Kidney (tissue), 14 donors: Measurements from ENCODE around the gene AKAIN1. TPM values are rescaled to one million over a fixed set of nuclear protein-coding genes. Genes with fewer than 3 reads are reported as not detected.

Experiments
- DNase-seq, 5 donors: peaks; one replicate each; pipeline ENCODE4 v3.0.0-alpha.2; 2013 to 2020
- FAIRE-seq: peaks from 2 replicates; lab custom pipeline; 2012; peaks lifted over from hg19 to GRCh38; lab: Jason Lieb, UNC
- H3K27ac ChIP-seq, 2 donors: one replicate each; pipeline ENCODE4 v1.7.0; 2013; ENCODE audit warnings: low read depth in 2 of 2, low read length in 2 of 2, inconsistent platforms in 1 of 2
- H3K27me3 ChIP-seq: one replicate; pipeline ENCODE4 v1.7.1; 2013; ENCODE audit warnings: low read length, inconsistent platforms; ENCODE audit not compliant: control insufficient read depth, insufficient read depth
- H3K36me3 ChIP-seq, 3 donors: one replicate each; pipeline versions ENCODE4 v1.7.0 to v1.7.1; 2013; ENCODE audit warnings: low read length in 3 of 3, control low read depth in 1 of 3, inconsistent platforms in 1 of 3; ENCODE audit not compliant: insufficient read depth in 3 of 3, control insufficient read depth in 2 of 3
- H3K4me1 ChIP-seq, 3 donors: one replicate each; pipeline versions ENCODE4 v1.7.0 to v1.7.1; 2013; ENCODE audit warnings: low read length in 3 of 3, inconsistent platforms in 1 of 3, low read depth in 1 of 3; ENCODE audit not compliant: control insufficient read depth in 2 of 3, insufficient read depth in 2 of 3
- H3K4me3 ChIP-seq, 3 donors: one replicate each; pipeline versions ENCODE4 v1.7.0 to v1.8.1; 2013; ENCODE audit warnings: low read length in 3 of 3, control low read depth in 1 of 3, inconsistent platforms in 1 of 3
- H3K9ac ChIP-seq, 3 donors: one replicate each; pipeline versions ENCODE4 v1.7.0 to v1.7.1; 2013; ENCODE audit warnings: low read length in 3 of 3, control low read depth in 1 of 3, inconsistent platforms in 1 of 3
- H3K9me3 ChIP-seq, 3 donors: one replicate each; pipeline versions ENCODE4 v1.7.0 to v1.7.1; 2013; ENCODE audit warnings: low read length in 3 of 3, control low read depth in 1 of 3, inconsistent platforms in 1 of 3; ENCODE audit not compliant: control insufficient read depth in 2 of 3, insufficient read depth in 1 of 3
- CTCF ChIP-seq: IDR thresholded peaks from 3 replicates; pipeline ENCODE4 v1.5.1; 2012; ENCODE audit warnings: mild to moderate bottlenecking, moderate library complexity, borderline replicate concordance; ENCODE audit not compliant: insufficient read depth; ENCODE audit errors: extremely low read depth
- intact Hi-C: fragments of 100-400 bp; cut with DNase I; formaldehyde crosslinking; loops from one replicate; pipeline ENCODE4 v1.11.1; 2022
- polyA plus RNA-seq: library from polyadenylated mRNA; stranded (reverse); fragments of 350-450 nt; fragmentation: Illumina TruSeq; extraction: RNeasy Lipid Tissue Mini Kit (QIAGEN cat#74804); gene quantifications from one replicate; pipeline ENCODE4 v1.2.3, GENCODE V29; 2014; ENCODE audit warnings: low read depth, low replicate concordance; ENCODE audit not compliant: insufficient read depth
- total RNA-seq: library from RNA; stranded (reverse); fragmentation: NEBNext Ultra II Directional; extraction: Animal tissue kit (Norgen Biotek cat#: 25700); gene quantifications from one replicate; pipeline ENCODE4 v1.2.1, GENCODE V29; 2021
- donor health status: control.
- donor health status: control.
- donor health status: control.
- donor health status: control.
- donor health status: control.
- donor health status: DM: yes; HTN: yes; CAD: no.
- donor health status: Normal renal cell carcinoma (clear cell type).

The AKAIN1 gene
- total and polyA plus RNA-seq, 2 donors from 2014 or later = not detected

- H3K36me3 ChIP-seq = no peaks in the 10 kb centered on the region
- H3K9ac ChIP-seq = no peak overlapping the region
- no peak overlapping the region for H3K27ac ChIP-seq
- no peaks in the 10 kb centered on the region for H3K9me3 ChIP-seq
- DNase-seq (no peak), FAIRE-seq (no peak)
- no peaks in the 10 kb centered on the region for H3K27me3 ChIP-seq
- intact Hi-C loops = no loop called here
- H3K4me3 ChIP-seq = no peak overlapping the region
- no peak for TF ChIP-seq CTCF
- H3K4me1 ChIP-seq = no peaks in the 10 kb centered on the region
Measured at GRCh38 chr18:5173236-5173635, 23.8 kb downstream of the AKAIN1 start.

DNA sequence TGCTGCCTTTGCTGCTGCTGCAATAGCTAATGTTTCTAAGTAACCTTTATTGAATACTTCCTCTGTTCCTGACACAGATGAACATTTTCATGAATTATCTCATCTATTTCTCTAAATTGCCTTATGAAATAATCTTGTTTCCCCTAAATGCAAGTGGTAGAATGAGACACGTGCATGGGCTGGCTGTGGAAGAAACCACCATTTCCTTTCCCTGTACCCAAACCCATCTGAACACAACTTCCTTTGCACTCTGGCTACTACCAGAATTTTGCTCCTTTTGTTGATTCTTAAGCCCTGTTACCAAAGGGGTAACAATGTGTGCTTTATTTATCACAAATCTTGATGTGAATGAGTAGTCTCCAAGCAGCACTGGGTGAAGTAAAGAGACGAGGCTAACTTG is 29.2 kb downstream of the AKAIN1 start:
- Histone ChIP-seq H3K9ac (no peak overlapping the region), H3K36me3 (no peaks in the 10 kb centered on the region), H3K27me3 (no peaks in the 10 kb centered on the region), H3K9me3 (no peaks in the 10 kb centered on the region), H3K4me3 (no peak overlapping the region), H3K27ac (no peak overlapping the region), H3K4me1 (no peaks in the 10 kb centered on the region)
- intact Hi-C loops = no loop called here
- TF ChIP-seq CTCF = no peak
- DNase-seq (no peak), FAIRE-seq (no peak)

- Histone ChIP-seq H3K36me3 (no peaks in the 10 kb centered on the region), H3K9ac (no peak overlapping the region), H3K4me1 (no peaks in the 10 kb centered on the region), H3K27me3 (no peaks in the 10 kb centered on the region), H3K9me3 (no peaks in the 10 kb centered on the region), H3K4me3 (no peak overlapping the region), H3K27ac (no peak overlapping the region)
- intact Hi-C loops = no loop called here
- peak in 1 of 5 donors; percentile 4 for DNase-seq
- FAIRE-seq = no peak
- TF ChIP-seq CTCF = no peak
Measured at GRCh38 chr18:5166606-5167280, 30.3 kb downstream of the AKAIN1 start.

GRCh38 chr18:5164903-5165302 is 32.2 kb downstream of the AKAIN1 start:
- Histone ChIP-seq H3K36me3 (no peaks in the 10 kb centered on the region), H3K4me1 (no peaks in the 10 kb centered on the region), H3K4me3 (no peak overlapping the region), H3K9me3 (no peaks in the 10 kb centered on the region), H3K9ac (no peak overlapping the region), H3K27me3 (no peaks in the 10 kb centered on the region), H3K27ac (no peak overlapping the region)
- intact Hi-C loops = no loop called here
- FAIRE-seq (no peak), DNase-seq (no peak)
- no peak for TF ChIP-seq CTCF
